ENCODE results near the gene SLC25A34. TPM values are rescaled to one million over a fixed set of nuclear protein-coding genes. Genes with fewer than 3 reads are reported as not detected.

SLC25A34 gene
- total RNA-seq, 1 experiment from 2014 or later, result 1.1 TPM

- TF ChIP-seq, protein P1, sequence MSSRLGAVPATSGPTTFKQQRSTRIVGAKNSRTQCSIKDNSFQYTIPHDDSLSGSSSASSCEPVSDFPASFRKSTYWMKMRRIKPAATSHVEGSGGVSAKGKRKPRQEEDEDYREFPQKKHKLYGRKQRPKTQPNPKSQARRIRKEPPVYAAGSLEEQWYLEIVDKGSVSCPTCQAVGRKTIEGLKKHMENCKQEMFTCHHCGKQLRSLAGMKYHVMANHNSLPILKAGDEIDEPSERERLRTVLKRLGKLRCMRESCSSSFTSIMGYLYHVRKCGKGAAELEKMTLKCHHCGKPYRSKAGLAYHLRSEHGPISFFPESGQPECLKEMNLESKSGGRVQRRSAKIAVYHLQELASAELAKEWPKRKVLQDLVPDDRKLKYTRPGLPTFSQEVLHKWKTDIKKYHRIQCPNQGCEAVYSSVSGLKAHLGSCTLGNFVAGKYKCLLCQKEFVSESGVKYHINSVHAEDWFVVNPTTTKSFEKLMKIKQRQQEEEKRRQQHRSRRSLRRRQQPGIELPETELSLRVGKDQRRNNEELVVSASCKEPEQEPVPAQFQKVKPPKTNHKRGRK (CRISPR knock-in tag; IDR thresholded peaks at IDR 0.05; ENCODE audit: borderline replicate concordance), result no peak
- TF ChIP-seq ZSCAN18 (CRISPR knock-in tag; IDR thresholded peaks at IDR 0.05), result no peak
Measured at GRCh38 chr1:15730423-15730822, 5.6 kb upstream of the SLC25A34 start (continued).

DNA sequence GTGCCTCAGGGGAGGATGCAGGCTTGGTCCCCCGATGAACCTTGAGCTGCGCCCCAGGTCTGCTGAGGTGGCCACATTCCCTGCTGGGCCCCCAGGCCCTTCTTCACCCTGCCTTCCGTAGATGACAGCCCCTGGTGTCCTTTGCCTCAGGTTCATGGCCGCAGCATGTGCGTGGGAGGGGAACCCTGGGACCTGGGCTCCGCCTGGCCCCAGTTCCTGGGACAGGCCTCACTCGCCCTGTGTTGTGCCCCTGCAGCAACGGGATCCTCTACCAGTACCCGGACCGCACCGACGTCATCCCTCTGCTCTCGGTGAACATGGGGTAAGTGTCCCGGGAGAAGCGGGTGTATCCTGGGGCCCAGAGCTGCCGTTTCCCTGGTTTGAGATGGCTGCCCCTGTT is 5.1 kb upstream of the SLC25A34 start:
- ChIA-PET POLR2A (no interaction called here), CTCF (interaction anchor here (2.7 kb wide), 1 partner anchor 10 kb away, joined by 15 read pairs; no protein-coding TSS in a partner anchor)
- TF ChIP-seq TCF7 (CRISPR knock-in tag; IDR thresholded peaks at IDR 0.05; ENCODE audit: low read depth), result no peak
- Mint-ChIP-seq H3K4me3 (no peak overlapping the region), H3K27me3 (ENCODE audit: low read depth) (no peaks in the 10 kb centered on the region), H3K4me1 (no peaks in the 10 kb centered on the region), H3K9me3 (no peaks in the 10 kb centered on the region), H3K27ac (no peak overlapping the region), H3K36me3 (peaks cover 22% of the 10 kb centered on the region; the same call in 1 of the 2 replicates)
- DNase-seq (ENCODE audit: low spot score), result no peak
- ATAC-seq, result no peak

DNA sequence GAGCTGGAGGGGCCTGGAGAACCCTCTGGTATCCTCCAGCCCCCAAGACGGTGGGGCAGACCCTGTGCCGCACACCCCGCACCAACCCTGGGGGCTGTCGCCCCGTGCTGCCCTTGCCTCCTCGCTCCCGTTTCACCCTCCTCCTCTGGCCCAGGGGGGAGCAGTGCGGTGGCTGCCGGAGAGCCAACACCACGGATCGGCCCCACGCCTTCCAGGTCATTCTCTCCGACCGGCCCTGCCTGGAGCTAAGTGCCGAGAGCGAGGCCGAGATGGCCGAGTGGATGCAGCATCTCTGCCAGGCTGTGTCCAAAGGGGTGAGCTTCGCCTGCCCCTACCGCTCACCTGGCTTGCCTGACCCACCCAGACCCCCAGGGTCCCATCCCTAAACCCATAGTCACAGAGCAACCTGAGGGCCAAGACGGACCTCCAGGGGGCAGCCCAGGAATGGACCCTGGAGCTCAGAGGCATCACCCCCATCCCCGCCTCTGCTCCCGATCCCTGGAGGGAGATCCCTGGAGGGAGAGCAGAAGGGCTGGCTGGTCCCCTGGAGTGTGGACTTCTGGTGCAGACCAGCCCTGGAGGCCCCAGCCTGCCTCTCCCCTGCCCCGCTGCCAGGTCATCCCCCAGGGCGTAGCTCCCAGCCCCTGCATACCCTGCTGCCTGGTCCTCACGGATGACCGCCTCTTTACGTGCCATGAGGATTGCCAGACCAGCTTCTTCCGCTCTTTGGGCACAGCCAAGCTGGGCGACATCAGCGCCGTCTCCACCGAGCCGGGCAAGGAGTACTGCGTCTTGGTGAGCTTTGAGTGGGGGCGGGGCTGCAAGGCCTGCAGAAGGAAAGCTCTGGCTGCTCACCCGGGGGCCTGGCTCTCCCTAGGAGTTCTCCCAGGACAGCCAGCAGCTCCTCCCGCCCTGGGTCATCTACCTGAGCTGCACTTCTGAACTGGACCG is 4.0 kb upstream of the SLC25A34 start:
- Mint-ChIP-seq H3K27me3 (ENCODE audit: low read depth) (no peaks in the 10 kb centered on the region), H3K36me3 (peaks cover 20% of the 10 kb centered on the region; the same call in 1 of the 2 replicates), H3K27ac (no peak overlapping the region), H3K4me3 (no peak overlapping the region), H3K9me3 (no peaks in the 10 kb centered on the region), H3K4me1 (no peaks in the 10 kb centered on the region)
- DNase-seq (ENCODE audit: low spot score) (no peak), ATAC-seq (no peak)
- TF ChIP-seq ZNF425 (CRISPR knock-in tag; conservative IDR thresholded peaks at IDR 0.05) (no peak), RORB (CRISPR knock-in tag; IDR thresholded peaks at IDR 0.05) (no peak), ZSCAN18 (CRISPR knock-in tag; IDR thresholded peaks at IDR 0.05) (no peak)
- ChIA-PET CTCF (interaction anchor here (0.7 to 2.7 kb wide), 3 partner anchors 9 to 28 kb away, joined by 3 to 15 read pairs (median 4); no protein-coding TSS in a partner anchor), POLR2A (interaction anchor here (0.6 kb wide), 1 partner anchor 163 kb away, joined by 4 read pairs; no protein-coding TSS in a partner anchor)

- Mint-ChIP-seq H3K27me3 (ENCODE audit: low read depth) (no peaks in the 10 kb centered on the region), H3K27ac (no peak overlapping the region), H3K9me3 (no peaks in the 10 kb centered on the region), H3K36me3 (peaks cover 15% of the 10 kb centered on the region; the same call in 1 of the 2 replicates), H3K4me3 (no peak overlapping the region), H3K4me1 (no peaks in the 10 kb centered on the region)
- no peak for ATAC-seq
- no peak for DNase-seq (ENCODE audit: low spot score)
- POLR2A ChIA-PET, result no interaction called here
- TF ChIP-seq JUN (CRISPR knock-in tag; IDR thresholded peaks at IDR 0.05) (no peak), KAT7 (CRISPR knock-in tag; IDR thresholded peaks at IDR 0.05; ENCODE audit: borderline replicate concordance) (no peak), NFATC4 (CRISPR knock-in tag; IDR thresholded peaks at IDR 0.05) (no peak), ZNF121 (CRISPR knock-in tag; IDR thresholded peaks at IDR 0.05) (no peak), ZNF416 (CRISPR knock-in tag; IDR thresholded peaks at IDR 0.05) (no peak), TP53 (CRISPR knock-in tag; IDR thresholded peaks at IDR 0.05) (no peak), SP1 (CRISPR knock-in tag; conservative IDR thresholded peaks at IDR 0.05) (no peak), GABPB1 (CRISPR knock-in tag; IDR thresholded peaks at IDR 0.05) (no peak)
- CTCF ChIA-PET, result interaction anchor here (0.7 to 2.7 kb wide), 3 partner anchors 8 to 27 kb away, joined by 3 to 15 read pairs (median 4); no protein-coding TSS in a partner anchor
Measured at GRCh38 chr1:15732686-15733081, 3.4 kb upstream of the SLC25A34 start.

Measured in WTC11 (cell line).